ENCODE data around the gene AGAP1.

Gene AGAP1

GRCh38 chr2:235849489-235849888 lies 355.6 kb downstream of the AGAP1 start:
- DNase-seq (ENCODE audit: low read depth): no peak

DNA sequence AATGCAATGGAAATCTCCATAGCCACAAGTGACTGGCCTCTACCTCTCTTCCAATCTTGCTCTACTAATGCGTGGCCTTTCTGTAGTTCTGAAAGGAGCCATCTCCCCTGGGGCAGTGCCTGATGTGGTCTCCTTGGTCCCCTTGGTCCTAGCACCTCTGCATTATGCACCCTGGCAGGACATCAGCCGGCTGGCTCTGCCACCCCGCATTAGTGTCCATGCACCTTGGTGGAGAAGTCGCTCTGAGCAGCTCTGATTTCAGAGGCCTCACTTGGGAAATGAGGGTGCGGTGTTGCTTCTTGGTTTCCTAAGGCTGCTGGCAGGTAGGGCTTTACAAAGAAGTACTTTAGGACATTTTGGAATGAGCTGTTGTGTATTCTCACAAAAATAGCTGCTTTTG lies 356.4 kb downstream of the AGAP1 start:
- DNase-seq (ENCODE audit: low read depth): no peak

DNA sequence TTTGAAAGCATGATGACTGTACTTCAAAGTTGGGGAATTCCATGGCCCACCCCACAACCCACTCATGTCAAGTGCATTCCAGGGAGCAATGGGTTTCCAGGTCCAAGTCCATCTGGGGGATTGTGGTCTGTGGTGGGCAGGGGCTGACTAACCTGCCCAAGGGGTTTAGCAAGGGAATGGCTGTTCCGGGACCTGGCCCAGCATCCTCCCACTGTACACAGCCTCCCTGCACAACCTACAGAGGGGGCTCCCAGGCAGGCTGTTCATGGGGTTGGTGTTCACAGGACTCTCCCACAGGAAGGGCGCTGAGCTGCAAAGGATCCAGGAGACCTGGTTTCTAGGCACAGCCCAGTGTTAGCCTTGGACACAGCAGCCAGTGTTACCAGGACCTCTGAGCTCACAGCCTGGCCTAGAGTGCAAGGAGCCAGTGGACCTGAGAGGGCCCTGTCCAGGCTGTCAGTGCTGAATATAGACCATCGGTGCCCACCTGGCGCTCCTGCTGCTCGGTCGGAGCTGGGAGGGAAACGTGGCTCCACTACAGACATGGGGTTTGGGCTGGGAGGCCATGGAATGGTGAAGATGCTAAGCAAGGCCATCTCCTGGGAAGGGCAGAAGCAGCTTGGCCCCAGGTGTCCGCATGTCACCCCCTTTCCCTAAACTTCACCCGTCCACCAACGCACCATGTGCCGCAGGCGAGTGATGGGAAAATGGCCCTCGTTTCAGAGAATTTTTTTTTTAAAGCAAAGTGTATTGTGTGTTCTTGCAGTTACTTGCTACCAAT lies 357.1 kb downstream of the AGAP1 start:
- DNase-seq (ENCODE audit: low read depth): no peak

- no peak for DNase-seq (ENCODE audit: low read depth)
These were observed 358.1 kb downstream of the AGAP1 start for GRCh38 chr2:235851828-235852525.

- DNase-seq (ENCODE audit: low read depth): no peak
These were observed 358.7 kb downstream of the AGAP1 start for GRCh38 chr2:235852526-235852920.

GRCh38 chr2:235854276-235854675 lies 360.4 kb downstream of the AGAP1 start:
- no peak for DNase-seq (ENCODE audit: low read depth)

DNA sequence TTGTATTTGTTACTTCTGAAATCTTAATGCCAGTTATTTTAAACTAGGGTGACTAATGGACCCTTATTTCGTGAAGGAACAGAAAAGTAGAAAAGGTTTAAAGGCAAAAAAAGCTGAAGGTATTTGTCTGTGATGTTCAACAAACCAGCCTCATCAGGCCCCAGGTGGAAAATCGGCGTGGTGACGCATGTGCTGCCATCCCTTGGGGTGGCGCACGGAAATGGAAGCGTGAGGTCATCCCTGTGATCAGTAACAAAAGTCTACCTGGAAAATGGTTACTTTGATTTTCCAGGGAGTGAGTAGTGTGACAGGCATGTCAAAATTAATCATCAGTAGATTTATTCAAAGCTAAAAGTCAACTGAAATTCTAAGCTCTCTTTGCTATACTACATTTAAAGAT lies 361.2 kb downstream of the AGAP1 start:
- DNase-seq (ENCODE audit: low read depth): no peak

GRCh38 chr2:235856151-235856854 lies 362.5 kb downstream of the AGAP1 start:
- DNase-seq (ENCODE audit: low read depth): no peak

- no peak for DNase-seq (ENCODE audit: low read depth)
These were observed 363.8 kb downstream of the AGAP1 start for GRCh38 chr2:235857598-235857997.

DNA sequence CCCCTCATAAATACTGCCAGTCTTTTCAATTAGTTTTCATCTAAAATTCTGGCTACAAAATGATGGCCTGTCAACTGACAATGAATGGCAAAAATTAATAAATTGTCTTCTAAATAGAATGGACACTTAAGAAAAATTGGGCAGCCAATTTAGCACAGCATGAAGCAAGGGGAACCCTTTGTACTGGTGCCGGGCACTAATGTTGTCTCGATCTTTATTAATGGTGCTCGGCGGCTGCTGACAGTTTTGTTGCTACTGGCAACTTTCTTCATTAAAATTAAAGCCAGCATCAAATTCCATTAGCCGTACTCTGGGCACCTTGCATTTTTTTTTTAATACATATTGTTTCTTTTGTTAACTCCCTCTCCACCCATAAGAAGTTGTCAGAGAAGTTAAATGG lies 365.0 kb downstream of the AGAP1 start:
- no peak for DNase-seq (ENCODE audit: low read depth)

- no peak for DNase-seq (ENCODE audit: low read depth)
These were observed 365.8 kb downstream of the AGAP1 start for GRCh38 chr2:235859651-235860050.

- no peak for DNase-seq (ENCODE audit: low read depth)
These were observed 366.3 kb downstream of the AGAP1 start for GRCh38 chr2:235860111-235860510.

DNA sequence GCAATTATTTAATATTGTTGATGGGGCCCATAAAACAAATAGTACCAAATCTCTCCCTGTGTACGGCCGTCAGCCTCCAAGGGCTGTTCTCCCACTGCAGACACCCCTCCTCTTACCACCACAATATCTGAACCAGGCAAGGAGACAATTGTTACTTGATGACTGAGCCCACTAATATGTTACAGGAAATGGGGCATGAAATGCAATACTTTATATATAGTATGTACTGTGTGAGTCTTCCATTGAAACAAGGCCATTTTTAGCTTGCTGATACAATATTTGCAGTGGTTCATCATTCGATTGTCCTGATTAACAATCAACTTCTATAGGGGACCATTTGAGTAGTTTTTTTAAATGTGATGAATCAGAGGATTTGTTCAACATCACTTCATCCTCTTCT lies 367.0 kb downstream of the AGAP1 start:
- DNase-seq (ENCODE audit: low read depth): no peak

GRCh38 chr2:235861383-235861782 lies 367.5 kb downstream of the AGAP1 start:
- DNase-seq (ENCODE audit: low read depth): no peak

DNA sequence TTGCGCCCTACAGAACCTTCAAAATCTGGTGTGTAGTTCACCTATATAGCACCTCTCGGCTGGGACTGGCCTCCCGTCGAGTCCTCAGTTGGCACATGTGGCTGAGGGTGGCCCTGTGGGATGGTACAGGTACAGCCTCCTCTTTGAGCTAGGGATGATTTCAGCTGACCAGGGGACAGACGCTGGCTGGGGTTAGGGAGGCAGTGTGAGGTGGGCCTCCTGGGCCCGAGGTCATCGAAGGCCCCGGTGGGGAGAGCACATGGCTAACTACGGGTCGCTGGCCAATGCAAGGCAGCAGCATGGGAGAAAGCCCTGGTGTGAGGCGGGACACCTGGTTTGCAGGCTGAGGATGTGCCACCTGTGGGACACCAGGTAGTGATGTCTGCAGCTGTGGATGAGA lies 369.6 kb downstream of the AGAP1 start:
- no peak for DNase-seq (ENCODE audit: low read depth)

GRCh38 chr2:235864302-235864701 lies 370.5 kb downstream of the AGAP1 start:
- no peak for DNase-seq (ENCODE audit: low read depth)

DNA sequence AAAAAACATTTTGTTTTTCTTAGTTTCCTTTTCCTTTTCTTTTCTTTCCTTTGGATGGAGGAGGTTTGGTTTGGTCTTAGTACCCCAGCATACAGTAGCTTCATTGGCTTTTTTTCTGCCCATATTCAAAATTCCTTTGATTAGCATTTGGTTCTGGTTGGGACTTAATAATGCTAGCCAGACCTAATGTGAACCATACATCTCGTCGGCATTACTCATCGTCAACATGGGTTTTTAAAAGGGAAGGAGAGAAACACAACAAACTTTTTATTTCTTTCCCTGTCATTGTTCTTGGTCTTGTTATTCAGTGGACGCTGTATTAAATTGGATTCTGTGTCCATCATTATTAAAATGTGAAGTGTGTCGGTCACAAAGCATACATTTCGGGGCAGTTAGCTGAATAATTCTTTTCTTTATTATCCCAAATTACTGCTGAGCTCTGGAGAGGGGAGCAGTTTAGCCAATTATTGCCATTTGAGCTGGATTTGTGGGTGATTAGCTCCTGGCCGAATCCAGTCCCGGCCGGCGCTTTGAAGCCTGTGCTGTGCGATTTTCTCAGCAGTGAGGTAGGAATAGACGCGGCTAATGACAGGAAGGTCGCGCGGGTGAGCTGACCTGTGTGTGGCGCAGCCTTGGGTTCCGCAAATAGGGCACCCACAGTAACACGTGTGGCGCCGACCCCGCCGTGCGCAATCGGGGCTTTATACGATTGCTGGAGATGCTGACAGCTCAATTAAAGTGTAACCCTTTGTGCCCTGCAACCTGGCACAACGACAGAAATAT lies 371.1 kb downstream of the AGAP1 start:
- no peak for DNase-seq (ENCODE audit: low read depth)

- no peak for DNase-seq (ENCODE audit: low read depth)
These were observed 372.5 kb downstream of the AGAP1 start for GRCh38 chr2:235866373-235866772.

DNA sequence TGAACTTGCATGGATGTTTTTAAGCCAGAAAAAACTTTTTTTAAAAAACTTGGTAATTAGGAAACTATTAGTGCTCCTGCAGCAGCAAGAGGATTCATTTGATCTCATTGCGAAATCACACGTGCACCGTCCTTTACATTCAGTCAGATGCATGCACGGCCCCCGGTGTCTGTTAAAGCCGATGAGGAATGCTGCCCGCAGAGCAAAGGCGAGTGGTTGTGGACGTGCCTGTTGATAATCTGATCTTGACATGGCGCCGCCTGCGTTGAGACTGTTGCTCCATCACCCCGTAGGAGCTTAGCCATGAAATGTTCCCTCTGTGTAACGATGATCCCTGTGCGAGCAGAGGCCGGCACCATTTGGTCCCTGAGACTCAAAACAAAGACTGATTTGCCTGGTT lies 374.4 kb downstream of the AGAP1 start:
- DNase-seq (ENCODE audit: low read depth): no peak

- DNase-seq (ENCODE audit: low read depth): no peak
These were observed 374.8 kb downstream of the AGAP1 start for GRCh38 chr2:235868645-235869044.

- DNase-seq (ENCODE audit: low read depth): no peak
These were observed 376.7 kb downstream of the AGAP1 start for GRCh38 chr2:235870515-235870914.

DNA sequence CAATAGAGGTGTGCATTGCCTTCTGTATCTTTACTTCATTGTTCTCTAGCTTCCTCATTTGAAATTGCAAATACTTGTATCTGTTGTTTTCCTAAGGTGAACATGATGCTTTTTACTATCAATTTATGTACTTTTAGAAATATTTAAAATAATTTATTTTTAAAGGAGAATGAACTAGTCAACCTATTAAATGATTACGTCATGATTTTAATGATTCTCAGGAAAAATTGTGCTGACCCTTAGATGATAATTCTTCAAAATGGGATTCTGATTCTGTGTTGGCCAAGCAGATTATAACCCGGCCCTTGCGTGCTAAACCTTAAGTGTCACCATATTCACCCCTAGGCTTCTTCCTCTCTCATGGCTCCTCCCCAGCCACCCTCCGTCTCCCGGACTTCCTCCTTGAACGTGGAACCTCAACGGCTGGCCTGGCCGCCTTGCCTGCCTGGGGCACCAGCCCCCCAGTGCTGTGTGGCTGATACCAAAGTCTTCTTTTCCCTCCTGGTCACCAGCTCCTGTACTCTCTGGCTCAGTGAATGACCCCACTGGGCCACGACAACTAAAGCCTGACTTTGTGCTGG lies 382.3 kb downstream of the AGAP1 start:
- DNase-seq (ENCODE audit: low read depth): no peak
